ENCODE results near the gene FXYD5.

DNA sequence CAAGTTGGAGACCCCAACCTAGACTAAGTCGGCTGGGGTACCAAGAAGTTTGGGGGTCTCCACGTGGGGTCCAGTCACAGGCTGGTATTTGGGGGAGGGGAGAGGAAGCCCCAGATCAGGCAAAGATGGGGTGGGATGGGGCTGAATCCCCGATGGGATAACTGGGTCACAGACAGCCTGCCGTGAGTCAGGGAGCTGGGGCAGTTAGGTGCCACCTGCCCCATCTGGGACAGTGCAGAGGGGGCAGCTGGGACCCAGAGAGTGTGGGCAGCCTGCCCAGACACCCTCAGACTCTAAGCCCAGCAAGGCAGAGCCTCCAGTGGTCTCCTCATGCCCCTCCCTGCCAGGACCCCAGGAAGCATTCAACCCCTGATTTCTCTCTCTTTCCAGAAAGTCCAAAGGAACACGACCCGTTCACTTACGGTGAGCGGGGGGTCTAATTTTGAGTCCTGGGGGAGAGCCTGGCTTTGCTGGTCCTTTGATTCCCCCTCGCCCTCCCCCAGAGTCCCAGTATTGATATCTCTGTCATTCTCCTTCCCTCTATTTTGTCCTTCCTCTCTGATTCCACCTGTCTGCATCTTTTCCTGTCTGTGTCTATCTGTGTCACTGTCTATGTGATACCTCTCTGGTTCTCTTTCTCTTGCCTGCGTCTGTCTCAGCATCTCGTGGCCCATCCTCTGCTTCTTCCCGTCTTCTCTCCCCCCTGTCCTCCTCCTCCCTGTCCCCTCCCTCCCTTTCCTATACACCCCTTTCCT is 14.2 kb upstream of the FXYD5 start:
- TF ChIP-seq, protein P1, sequence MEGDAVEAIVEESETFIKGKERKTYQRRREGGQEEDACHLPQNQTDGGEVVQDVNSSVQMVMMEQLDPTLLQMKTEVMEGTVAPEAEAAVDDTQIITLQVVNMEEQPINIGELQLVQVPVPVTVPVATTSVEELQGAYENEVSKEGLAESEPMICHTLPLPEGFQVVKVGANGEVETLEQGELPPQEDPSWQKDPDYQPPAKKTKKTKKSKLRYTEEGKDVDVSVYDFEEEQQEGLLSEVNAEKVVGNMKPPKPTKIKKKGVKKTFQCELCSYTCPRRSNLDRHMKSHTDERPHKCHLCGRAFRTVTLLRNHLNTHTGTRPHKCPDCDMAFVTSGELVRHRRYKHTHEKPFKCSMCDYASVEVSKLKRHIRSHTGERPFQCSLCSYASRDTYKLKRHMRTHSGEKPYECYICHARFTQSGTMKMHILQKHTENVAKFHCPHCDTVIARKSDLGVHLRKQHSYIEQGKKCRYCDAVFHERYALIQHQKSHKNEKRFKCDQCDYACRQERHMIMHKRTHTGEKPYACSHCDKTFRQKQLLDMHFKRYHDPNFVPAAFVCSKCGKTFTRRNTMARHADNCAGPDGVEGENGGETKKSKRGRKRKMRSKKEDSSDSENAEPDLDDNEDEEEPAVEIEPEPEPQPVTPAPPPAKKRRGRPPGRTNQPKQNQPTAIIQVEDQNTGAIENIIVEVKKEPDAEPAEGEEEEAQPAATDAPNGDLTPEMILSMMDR (IDR thresholded peaks at IDR 0.05): no peak
- no peak for TF ChIP-seq EZH2 (IDR thresholded peaks at IDR 0.05; ENCODE audit: borderline replicate concordance, insufficient read depth, low read depth, low read length, poor library complexity, severe bottlenecking)

Data from B cell (primary cell).